Measurements from ENCODE around the gene PRKCB.

DNA sequence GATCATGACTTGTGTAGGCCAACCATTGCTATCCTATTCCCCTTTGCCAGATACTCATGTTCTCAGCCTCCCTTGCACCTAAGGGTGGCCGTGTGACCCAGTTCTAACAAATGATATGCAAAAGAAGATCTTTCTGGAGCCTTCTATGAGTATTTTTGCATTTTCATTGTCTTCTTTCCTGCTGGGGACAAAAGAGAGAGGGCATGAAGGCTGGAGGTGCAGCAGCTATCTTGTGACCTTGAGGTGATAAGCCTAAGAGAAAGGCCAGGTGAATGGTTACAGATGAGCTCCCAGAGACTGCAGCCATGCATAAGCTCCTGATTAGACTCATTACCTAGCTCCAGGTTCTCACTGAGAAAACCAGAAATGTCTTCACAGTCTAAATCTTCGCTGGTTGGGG is 38.8 kb upstream of the PRKCB start:
- no peak for TF ChIP-seq CHD2 (IDR thresholded peaks at IDR 0.05; ENCODE audit: low read length)
- TF ChIP-seq MAFK (IDR thresholded peaks at IDR 0.05; ENCODE audit: low read depth, low read length), result no peak
- TF ChIP-seq, protein P1, sequence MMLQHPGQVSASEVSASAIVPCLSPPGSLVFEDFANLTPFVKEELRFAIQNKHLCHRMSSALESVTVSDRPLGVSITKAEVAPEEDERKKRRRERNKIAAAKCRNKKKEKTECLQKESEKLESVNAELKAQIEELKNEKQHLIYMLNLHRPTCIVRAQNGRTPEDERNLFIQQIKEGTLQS (IDR thresholded peaks at IDR 0.05; ENCODE audit: insufficient read depth, low read depth, low read length), result no peak
- no peak for TF ChIP-seq PHF8 (conservative IDR thresholded peaks at IDR 0.05; ENCODE audit: low read depth, low read length)
- TF ChIP-seq, protein P2, sequence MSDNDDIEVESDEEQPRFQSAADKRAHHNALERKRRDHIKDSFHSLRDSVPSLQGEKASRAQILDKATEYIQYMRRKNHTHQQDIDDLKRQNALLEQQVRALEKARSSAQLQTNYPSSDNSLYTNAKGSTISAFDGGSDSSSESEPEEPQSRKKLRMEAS (IDR thresholded peaks at IDR 0.05), result no peak
- no peak for TF ChIP-seq RFX5 (IDR thresholded peaks at IDR 0.05; ENCODE audit: borderline replicate concordance, low read depth, low read length)
- TF ChIP-seq CEBPB (IDR thresholded peaks at IDR 0.05; ENCODE audit: low read depth, low read length), result no peak
- TF ChIP-seq SIN3A (conservative IDR thresholded peaks at IDR 0.05 in 1 of 2, IDR thresholded peaks at IDR 0.05 in 1 of 2; ENCODE audit: low read depth in 1 of 2, low read length in 2 of 2), result no peak
- TF ChIP-seq, protein P3, sequence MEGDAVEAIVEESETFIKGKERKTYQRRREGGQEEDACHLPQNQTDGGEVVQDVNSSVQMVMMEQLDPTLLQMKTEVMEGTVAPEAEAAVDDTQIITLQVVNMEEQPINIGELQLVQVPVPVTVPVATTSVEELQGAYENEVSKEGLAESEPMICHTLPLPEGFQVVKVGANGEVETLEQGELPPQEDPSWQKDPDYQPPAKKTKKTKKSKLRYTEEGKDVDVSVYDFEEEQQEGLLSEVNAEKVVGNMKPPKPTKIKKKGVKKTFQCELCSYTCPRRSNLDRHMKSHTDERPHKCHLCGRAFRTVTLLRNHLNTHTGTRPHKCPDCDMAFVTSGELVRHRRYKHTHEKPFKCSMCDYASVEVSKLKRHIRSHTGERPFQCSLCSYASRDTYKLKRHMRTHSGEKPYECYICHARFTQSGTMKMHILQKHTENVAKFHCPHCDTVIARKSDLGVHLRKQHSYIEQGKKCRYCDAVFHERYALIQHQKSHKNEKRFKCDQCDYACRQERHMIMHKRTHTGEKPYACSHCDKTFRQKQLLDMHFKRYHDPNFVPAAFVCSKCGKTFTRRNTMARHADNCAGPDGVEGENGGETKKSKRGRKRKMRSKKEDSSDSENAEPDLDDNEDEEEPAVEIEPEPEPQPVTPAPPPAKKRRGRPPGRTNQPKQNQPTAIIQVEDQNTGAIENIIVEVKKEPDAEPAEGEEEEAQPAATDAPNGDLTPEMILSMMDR (IDR thresholded peaks at IDR 0.05; ENCODE audit: control extremely low read depth in 1 of 3, insufficient read depth in 1 of 3, low read depth in 1 of 3, low read length in 3 of 3), result no peak
- no peak for TF ChIP-seq POLR2A (IDR thresholded peaks at IDR 0.05; ENCODE audit: control extremely low read depth in 1 of 2, low read depth in 2 of 2, low read length in 2 of 2)
